T47D (cell line): ENCODE data around the gene UFSP1.
"Not testable (repeated sequence)": the region's sequence is repeated elsewhere in the genome, so short reads cannot be mapped to it uniquely, and the experiment has no call there.

Experiments
- DNase-seq, 2 experiments: peaks; one replicate each; pipeline versions ENCODE4 v3.0.0 to v3.0.0-alpha.2; 2011 to 2012; ENCODE audit warnings: low read depth in 1 of 2, low spot score in 1 of 2
- JUND ChIP-seq: IDR thresholded peaks from 2 replicates; pipeline ENCODE4 v1.6.1; 2012; ENCODE audit warnings: low read depth
- in situ Hi-C: cut with HindIII; loops from 2 replicates; pipeline ENCODE4 v1.10.0; 2016; ENCODE audit warnings: low sequenced_read_pairs, low pct_unique_long_range_greater_than_20kb

UFSP1 gene

DNA sequence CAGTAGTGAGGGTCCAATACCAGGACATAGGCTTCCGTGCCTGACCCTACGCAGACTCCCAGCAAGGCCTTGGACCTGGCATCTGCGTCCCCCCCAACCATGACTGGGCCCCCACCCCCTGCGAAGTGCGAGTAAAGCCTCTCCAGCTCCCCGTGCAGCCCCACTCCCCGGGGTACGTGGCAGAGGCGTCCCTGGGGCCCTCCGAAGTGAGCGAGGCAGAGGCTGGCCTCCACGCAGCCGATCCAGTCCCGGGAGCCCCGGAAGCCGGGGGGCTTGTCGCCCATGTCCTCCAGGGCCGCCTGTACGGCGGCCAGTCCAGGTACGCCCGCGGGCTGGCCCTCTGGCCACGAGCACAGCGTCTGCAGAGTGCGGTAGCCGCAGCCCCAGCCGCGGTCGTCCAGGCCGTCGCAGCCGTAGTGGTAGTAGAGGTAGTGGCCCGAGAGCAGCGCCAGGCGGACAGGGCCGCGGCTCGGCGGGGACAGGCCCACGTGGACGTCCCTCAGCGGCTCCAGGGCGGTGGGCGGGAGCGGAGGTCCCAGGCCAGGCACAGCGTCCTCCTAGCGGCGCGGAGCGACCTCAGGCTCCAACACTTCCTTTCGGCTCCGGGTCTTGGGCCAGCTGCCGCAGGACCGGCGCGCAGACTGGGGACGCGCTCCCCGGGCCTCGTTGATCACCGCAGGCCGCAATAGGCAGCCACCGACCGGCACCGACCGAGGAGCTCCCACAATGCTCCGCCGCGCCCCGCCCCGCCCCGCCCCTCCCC is at the start of gene UFSP1:
Gene UFSP1, minus strand, starts transcription at position 728 of the 763 bp plus-strand sequence. Its CDS starts 444 bp downstream, at position 284.
- DNase-seq: no peak
- TF ChIP-seq JUND: no peak
- in situ Hi-C loops: no loop called here

DNA sequence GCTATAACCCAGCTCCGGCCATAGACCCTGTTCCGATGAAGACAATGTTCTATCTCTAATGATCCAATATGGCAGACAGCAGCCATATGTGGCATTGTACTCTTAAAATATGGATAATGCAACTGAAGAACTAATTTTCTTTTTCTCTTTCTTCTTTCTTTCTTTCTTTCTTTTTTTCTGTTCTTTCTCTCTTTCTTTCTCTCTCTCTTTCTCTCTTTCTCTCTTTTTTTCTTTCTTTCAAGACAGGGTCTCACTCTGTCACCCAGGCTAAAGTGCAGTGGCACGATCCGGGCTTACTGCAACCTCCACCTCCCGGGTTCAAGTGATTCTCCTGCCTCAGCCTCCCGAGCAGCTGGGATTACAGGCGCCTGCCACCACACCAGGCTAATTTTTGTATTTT is 46.7 kb upstream of the UFSP1 start:
- DNase-seq, in situ Hi-C loops: not testable (repeated sequence)

DNA sequence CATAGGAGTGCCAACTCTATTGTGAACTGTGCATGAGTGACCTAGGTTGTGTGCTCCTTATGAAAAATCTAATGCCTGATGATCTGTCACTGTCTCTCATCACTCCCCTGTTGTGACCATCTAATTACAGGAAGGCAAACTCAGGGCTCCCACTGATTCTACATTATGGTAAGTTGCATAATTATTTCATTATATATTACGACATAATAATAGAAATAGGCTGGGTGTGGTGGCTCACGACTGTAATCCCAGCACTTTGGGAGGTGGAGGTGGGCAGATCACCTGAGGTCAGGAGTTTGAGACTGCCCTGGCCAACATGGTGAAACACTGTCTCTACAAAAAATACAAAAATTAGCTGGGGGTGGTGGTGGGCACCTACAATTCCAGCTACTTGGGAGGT is 45.9 kb upstream of the UFSP1 start:
- in situ Hi-C loops, DNase-seq: not testable (repeated sequence)

DNA sequence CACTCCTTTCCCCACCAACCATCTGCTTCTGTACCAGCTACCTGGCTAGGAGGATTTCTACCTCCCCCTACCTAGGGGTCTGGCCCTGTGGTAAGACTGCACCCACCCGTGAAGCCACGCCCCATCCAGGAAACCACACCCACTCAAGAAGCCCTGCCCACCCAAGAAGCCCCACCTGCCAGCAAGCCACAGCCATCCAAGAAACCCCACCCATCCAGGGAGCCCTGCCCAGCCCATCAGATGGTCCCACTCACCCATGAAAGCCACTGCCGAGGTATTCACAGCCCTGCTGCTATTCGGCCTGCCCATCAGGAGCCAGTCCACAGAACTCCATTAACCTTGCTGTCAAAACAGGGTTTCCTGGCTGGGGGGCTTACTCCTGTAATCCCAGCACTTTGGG is 44.2 kb upstream of the UFSP1 start:
- TF ChIP-seq JUND: no peak
- in situ Hi-C loops: no loop called here
- DNase-seq: no peak

DNA sequence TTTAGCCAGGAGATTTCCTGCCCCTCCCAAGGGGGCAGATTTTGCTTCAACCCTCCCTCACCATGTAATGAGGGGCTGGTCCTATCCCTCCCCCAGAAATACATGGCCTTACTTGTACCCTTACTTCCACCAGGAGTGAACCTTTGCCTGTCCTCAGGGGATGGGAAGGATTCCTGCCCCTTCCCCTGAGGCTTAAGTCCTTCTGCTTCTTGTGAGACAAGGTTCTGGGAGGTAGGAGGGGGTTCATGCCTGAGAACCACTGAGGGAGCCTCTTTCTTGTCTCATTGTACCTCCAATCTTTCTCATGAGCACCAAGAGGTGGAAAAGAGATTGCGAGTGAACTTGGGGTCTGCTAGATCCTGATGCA is 40.3 kb upstream of the UFSP1 start:
- no peak for DNase-seq
- no peak for TF ChIP-seq JUND
- in situ Hi-C loops: no loop called here

DNA sequence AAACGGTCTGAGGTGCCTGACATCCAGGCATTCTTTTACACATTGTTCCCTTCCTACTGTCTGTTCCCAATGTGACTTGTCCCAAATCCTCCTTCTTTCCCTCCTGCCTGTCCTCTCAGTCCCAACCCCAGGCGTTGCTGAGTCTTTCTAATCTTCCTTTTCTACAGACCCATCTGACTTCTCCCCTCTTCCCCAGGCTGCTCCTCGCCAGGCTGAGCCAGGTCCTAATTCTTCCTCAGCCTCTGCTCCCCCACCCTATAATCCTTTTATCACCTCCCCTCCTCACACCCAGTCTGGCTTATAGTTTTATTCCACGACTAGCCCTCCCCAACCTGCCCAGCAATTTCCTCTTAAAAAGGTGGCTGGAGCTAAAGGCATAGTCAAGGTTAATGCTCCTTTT is 34.1 kb upstream of the UFSP1 start:
- DNase-seq, in situ Hi-C loops: not testable (repeated sequence)

DNA sequence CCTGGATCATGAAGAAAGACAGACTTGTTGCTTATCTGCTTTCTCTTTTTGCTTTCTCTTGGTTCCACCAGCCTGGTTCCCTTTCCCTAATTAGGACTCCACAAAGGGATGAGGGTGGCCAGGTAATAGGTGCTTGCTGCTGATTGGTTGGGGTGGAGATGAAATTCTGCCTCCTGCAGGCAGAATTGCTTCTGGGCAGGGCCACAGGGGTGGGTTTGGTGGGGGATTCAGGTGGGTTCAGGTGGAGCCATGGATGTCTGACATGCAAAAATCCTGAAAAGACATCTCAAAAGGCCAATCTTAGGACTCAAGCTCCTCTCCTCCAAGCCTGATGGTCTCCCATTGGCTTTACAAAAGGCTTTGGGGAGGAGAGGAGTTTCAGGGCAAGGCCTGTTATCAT is 31.5 kb upstream of the UFSP1 start:
- DNase-seq: no peak
- in situ Hi-C loops: no loop called here

DNA sequence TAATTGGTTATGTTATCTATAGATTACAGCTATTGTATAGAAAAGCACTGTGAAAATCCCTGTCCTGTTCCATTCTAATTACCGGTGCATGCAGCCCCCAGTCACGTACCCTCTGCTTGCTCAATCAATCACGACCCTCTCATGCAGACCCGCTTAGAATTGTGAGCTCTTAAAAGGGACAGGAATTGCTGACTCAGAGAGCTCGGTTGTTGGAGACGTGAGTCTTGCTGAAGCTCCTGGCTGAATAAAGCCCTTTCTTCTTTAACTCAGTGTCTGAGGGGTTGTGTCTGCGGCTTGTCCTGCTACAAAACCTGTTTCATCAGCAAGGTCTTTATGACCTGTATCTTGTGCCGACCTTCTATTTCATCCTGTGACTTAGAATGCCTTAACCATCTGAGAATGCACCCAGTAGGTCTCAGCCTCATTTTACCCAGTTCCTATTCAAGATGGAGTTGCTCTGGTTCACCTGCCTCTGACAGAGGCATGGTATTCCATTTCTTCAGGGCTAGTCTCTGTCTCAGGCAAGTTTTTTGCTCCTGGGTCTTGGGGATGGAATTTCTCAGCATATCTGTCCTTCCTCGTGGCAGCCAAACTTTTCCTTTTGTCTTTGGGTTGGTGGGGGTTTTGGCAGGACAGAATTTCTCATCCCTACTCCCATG is 30.4 kb upstream of the UFSP1 start:
- in situ Hi-C loops, DNase-seq: not testable (repeated sequence)

More for the DNA sequence above, 31.5 kb upstream of the UFSP1 start:
- no peak for TF ChIP-seq JUND

DNA sequence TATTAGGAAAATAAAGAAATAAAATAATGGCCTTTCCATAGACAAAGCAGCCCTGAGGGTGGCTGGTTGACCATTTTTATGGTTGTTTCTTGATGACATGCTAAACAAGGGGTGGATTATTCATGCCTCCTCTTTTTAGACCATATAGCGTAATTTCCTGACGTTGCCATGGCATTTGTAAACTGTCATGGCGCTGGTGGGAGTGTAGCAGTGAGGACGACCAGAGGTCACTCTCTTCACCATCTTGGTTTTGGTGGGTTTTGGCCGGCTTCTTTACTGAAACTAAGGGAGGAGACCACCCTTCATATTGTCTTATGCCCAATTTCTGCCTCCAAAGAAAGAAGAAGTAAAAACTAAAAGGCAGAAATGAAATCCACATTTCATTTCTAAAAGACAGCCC is 29.8 kb upstream of the UFSP1 start:
- in situ Hi-C loops, DNase-seq: not testable (repeated sequence)

DNA sequence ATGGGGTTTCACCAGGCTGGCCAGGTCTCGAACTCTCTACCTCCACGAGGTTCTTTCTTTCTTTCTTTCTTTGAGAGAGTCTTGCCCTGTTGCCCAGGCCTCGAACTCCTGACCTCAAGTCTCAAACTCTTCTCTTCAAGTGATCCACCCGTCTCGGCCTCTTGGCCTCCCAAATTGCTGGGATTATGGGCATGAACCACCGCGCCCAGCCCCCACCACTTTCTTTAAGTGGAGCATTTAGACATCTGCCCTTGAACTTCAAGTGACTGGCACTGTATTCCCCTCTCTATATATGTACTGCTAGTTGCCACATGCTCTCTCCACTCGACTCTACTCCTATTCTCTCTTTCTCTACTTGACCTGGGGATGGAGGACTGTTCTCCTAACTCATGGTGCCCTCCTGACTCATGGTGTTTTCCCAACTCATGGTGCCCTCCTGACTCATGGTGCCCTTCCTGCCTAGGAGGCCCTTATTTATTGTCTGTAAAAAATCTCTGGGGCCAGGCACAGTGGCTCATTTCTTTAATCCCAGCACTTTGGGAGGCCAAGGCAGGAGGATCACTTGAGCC is 25.4 kb upstream of the UFSP1 start:
- in situ Hi-C loops: no loop called here
- TF ChIP-seq JUND: no peak

DNA sequence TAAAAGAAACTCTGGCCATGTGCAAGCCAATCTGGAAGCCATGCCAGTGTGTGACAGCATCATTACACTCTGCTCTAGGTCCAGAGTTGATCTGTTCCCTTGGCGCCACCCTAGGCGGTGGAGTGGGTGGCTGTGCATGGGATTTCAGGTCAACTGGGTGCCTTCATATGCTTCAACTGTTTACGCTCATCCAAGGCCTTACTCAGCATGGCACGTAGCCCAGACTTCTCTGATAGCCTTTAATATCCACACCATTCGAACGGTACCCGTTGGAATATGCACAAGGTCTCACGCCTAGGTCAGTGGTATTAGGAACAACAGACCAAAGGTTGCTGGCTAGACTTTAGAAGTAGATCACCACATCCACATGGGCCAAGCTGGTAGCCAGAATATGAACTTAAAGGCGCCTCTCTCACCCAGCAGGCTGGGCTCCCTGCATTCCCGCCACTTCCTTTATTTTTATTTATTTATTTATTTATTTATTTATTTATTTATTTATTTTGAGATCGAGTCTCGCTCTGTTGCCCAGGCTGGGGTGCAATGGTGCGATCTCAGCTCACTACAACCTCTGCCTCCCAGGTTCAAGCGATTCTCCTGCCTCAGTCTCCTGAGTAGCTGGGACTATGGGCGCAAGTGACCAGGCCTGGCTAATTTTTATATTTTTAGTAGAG is 24.8 kb upstream of the UFSP1 start:
- in situ Hi-C loops: no loop called here
- DNase-seq: no peak
- no peak for TF ChIP-seq JUND

More for the DNA sequence above, 25.4 kb upstream of the UFSP1 start:
- DNase-seq: no peak

DNA sequence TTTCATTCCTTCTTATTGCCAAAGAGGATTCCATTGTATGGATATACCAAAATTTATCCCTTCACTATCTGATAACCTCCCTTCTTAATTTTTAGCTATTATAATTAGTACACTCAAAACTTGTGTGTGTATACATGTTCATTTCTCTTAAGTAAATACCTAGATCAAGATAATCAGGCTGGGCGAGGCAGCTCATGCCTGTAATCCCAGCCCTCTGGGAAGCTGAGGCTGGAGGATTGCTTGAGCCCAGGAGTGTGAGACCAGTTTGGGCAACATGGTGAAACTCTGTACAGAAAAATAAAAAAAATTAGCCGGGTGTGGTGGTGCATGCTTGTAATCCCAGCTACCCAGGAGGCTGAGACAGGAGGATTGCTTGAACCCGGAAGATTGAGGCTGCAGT is 22.0 kb upstream of the UFSP1 start:
- no peak for TF ChIP-seq JUND
- in situ Hi-C loops: no loop called here
- DNase-seq: no peak

DNA sequence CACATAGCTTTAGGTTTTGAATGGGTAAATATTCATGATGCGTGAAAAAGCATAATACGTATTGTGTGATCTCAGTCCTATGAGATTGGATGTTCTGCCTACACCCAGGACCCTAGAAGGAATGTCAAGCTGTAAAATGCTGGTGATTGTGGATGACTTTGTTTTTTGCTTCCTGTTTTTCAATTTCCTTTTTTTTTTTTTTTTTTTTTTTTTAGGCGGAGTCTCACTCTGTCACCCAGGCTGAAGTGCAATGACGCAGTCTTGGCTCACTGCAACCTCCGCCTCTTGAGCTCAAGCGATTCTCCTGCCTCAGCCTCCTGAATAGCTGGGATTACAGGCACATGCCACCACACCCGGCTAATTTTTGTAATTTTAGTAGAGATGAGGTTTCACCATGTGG is 20.9 kb upstream of the UFSP1 start:
- DNase-seq, in situ Hi-C loops: not testable (repeated sequence)
